DMS114 treated with DMSO at 0.1 percent for 48 hours (cell line): ENCODE results near the gene SSU72.

Experiments
- DNase-seq: peaks from one replicate; lab custom pipeline; 2025; ENCODE audit not compliant: unreplicated experiment; lab: John Stamatoyannopoulos, UW

SSU72 gene

GRCh38 chr1:1574721-1575537 is at the start of gene SSU72:
Gene SSU72, minus strand, starts transcription at chr1:1574863. Its CDS starts 306 bp downstream, at chr1:1574557.
- DNase-seq = peak; percentile 71

- DNase-seq = no peak
Observed at GRCh38 chr1:1623631-1624442, 49.2 kb upstream of the SSU72 start.

GRCh38 chr1:1623181-1623630 is 48.5 kb upstream of the SSU72 start:
- DNase-seq = no peak

- no peak for DNase-seq
Observed at GRCh38 chr1:1622788-1623094, 48.1 kb upstream of the SSU72 start.

GRCh38 chr1:1622010-1622787 is 47.5 kb upstream of the SSU72 start:
- DNase-seq = no peak

GRCh38 chr1:1621173-1622009 is 46.7 kb upstream of the SSU72 start:
- DNase-seq = no peak

GRCh38 chr1:1620433-1621139 is 45.9 kb upstream of the SSU72 start:
- no peak for DNase-seq

- DNase-seq = no peak
Observed at GRCh38 chr1:1619917-1620361, 45.3 kb upstream of the SSU72 start.

- no peak for DNase-seq
Observed at GRCh38 chr1:1618396-1619068, 43.9 kb upstream of the SSU72 start.

GRCh38 chr1:1617925-1618324 is 43.3 kb upstream of the SSU72 start:
- DNase-seq = no peak

- DNase-seq = no peak
Observed at GRCh38 chr1:1617516-1617915, 42.9 kb upstream of the SSU72 start.

GRCh38 chr1:1616838-1617237 is 42.2 kb upstream of the SSU72 start:
- no peak for DNase-seq

GRCh38 chr1:1616045-1616790 is 41.6 kb upstream of the SSU72 start:
- no peak for DNase-seq

GRCh38 chr1:1615256-1616044 is 40.8 kb upstream of the SSU72 start, which contains the start of gene MIB2:
Gene MIB2, plus strand, starts transcription at chr1:1615500. Its CDS starts 7,953 bp downstream, at chr1:1623453.
- peak; percentile 84 for DNase-seq

GRCh38 chr1:1614954-1615255 is 40.2 kb upstream of the SSU72 start:
- DNase-seq = no peak

- no peak for DNase-seq
Observed at GRCh38 chr1:1614204-1614953, 39.7 kb upstream of the SSU72 start.

GRCh38 chr1:1613509-1614082 is 38.9 kb upstream of the SSU72 start:
- no peak for DNase-seq
